Endometrium (tissue), 2 donors: ENCODE results near the gene SLC7A1.

Source experiments
- FAIRE-seq: peaks from 2 replicates; lab custom pipeline; 2012; peaks lifted over from hg19 to GRCh38; lab: Jason Lieb, UNC
- donor health status: control.
- donor health status: control.

Gene SLC7A1

DNA sequence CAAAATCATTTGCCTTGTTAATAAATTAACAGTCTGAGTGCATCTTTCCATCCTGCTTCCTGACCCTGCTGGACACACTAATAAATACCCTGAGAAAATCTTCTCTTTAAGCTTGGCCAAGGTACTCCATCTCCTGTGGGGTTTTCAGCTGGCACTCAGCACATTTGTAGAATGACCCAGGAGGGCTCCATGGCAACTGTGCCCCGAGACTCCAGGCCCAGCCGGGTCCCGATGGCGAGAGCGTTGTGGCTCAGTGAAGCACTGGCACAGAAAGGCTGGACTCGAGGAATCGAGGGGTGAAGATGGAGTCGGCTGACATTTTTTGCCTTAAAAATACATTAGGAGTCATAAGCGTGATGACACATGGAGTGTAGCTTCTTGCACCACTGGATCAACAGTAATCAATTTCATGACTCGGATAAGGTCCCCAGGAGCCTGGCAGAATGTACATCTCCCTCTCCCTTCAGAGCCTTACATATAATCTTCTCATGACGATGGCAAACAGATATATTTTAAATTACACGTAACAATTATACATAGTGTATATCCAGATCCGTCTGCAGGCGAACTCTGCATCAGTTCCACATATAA is 85.4 kb downstream of the SLC7A1 start:
- FAIRE-seq, result no peak

DNA sequence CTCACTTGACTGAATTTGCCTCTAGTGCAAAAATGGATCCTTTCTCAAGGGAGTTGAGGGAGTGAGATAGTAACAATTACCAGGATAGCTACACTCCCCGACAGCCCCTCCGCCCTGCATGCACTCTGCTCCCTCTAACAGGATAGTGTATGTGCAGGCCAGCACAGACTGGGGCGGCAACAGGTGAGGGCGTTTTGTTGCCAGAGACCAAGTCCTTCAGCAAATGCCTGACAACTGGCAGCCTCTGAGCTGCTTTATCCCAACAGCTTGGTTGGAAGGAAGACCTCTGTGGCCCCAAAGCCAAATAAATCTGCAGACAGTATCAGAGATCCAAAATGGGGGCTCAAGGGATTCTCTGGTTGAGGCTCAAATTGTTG is 86.6 kb downstream of the SLC7A1 start:
- no peak for FAIRE-seq

DNA sequence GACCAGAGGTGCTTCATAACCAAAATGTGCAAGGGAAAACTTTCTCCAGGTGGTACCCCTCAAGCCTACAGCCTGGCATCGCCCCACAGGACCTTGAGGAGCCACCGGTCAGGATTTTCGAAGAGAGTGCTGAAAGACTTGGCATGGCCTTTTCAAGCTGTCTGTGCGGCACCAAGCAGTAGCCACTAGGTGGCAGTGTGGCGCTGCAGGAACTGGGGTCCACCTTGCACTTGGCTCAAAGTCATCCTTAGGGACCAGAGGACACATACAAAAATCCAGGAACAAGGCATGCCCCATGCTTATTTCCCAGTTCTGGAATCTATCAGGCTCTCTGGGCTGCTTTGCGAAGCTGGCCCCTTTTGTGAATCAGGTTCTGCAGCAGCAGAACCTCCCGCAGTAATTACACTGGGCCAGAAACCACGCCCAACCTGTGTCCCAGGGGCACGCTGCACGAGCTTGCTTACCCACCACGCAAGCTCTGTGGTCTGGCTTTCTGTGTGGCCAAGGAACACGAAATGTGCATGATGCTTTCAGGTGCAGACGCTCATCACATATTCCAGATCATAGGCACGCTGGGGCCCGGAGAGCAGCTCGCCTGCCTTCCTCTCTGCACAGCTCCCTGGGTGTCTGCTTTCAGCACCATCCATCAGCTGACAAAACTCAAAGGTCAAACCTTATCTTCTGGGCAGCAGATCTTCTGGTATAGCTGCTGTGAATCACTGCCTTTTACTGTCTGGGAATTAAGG is 87.2 kb downstream of the SLC7A1 start:
- FAIRE-seq, result peak; percentile 43

DNA sequence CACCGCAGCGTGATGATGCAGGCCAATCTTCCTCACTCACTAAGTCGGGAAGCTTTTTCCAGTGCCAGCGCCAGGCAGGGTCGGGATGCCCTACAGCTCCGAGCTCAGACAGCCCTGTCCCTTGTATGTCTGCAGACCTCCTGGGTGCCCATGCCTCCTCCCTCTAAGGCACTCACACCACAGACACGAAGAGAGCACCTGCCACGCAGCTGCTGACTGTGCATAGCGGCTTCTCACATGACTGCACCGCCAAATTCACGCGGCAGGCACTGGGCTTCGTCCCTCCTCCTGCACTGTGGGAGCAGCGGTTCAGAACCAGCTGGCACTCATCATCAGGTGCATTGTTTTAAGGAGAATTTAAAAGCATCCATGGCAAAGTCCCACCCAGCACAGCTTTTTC is 88.1 kb downstream of the SLC7A1 start:
- FAIRE-seq, result no peak

DNA sequence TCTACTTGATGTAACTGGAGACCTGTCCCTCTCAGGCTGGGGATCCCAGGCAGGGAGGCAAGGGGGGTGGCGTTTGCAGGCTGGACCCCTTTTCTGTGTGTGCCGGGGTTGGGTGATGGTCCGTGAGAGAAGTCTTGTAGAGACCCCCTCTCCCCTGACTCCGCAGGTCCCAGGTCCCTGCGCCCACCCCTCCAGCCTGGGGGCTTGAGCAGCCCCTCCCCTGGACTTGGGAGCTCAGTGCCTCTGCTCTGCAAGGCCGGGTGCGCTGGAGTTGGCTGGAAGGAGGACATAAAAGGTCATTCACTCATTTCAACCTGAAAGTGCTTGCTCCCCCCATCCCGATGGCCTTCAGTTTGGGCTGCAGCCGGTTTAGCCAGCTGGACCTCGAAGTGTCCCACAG is 89.5 kb downstream of the SLC7A1 start:
- FAIRE-seq, result no peak

DNA sequence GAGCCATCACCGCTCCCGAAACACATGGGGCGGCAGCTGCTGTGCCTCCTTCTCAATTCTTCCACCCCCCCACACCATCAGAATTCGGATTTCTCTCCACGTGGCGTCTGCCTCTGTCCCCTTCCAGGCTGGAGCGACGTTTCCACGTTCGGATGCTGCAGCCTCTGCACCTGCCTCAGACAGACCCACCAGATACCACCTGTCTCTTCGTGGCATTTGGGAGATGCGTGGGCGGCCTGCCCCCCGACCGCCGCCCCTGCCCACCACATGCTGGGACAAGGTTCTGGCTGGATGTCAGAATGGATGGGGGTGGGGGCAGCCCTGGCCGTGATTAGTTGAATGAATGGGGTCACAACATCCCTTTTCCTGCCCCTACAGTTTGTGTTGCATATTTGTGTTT is 90.0 kb downstream of the SLC7A1 start:
- FAIRE-seq, result no peak

DNA sequence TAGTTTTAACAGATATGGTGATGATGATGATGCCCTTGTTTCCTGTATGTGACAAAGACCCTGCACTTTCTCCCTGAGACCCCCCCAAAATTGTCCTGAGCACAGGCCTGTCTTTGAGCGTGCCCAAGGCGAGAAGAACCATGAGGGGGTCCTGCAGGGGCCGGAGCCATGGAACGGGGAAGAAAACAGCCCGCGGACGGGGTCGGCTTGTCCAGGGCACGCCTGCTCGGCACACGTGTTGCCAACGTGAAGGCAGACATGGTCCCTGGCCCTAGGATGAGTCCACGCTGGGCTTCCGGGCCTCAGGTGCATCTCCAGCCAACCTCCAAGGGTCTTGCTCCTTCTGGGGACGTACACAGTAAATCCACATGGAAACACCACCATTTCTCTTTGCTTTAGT is 90.8 kb downstream of the SLC7A1 start:
- FAIRE-seq, result no peak

DNA sequence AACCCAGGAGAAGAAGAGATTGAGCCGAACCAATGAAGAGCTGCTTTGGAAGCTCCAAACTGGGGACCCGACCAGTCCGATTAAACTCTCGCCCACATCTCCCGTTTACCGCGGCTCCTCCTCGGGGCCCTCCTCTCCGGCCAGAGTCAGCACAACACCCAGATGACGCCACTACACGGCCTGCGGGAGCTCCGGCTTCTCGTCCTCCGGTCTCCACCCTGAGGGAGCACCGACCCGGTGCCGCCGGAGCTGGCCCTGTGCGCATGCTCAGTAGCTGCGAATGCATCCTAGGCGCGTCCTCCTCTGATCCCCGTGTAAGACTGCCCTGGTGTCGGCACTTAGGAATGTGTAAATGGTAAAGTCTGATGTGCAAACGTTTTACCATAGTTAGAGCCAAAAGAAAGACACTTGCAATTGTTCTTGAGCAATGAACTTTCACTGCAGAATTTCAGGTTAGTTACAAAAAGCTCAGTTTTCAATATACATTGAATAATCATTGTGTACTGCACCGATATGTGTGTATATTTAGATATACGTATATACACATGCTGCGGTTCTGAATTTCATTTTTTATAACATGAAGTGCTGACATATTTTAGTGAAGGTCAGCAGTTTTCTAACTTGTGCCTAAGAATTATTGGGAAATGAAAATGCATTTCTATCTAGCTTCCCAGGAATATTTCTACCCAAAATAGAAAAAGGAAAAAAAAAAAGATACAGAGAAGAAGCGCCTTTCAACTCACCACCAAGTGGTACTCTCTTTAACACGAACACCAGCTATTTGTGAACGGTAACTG is 92.2 kb downstream of the SLC7A1 start:
- FAIRE-seq, result no peak

DNA sequence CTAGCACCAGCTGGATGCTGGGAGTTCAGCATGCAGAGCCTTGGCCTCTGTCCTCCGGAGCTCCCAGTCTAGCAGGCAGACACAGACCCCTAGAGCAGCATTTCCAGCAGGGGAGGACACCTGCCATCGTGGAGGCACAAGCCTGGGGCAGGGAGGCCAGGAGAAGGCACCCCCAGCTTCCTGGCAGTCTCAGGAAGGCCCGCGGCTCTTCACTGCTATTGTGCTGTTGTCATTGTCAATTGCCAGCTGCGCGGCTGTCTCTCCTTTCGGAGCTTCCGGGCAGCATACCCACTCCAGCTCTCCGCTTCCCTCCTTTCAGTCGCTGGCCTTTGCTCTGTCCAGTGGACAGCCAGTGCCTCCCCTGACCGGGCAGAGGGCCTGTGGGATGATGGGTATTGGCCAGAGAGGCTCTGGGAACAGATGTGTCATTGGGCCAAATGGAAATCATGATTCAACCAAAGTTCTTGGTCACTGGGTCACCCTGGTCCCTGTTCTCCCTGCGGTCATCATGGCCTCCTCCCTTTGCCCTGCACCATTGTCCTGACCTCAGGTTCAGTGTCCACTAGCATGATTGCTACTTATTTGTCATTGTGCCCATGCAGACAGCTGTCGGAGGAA is 93.0 kb downstream of the SLC7A1 start:
- FAIRE-seq, result no peak

DNA sequence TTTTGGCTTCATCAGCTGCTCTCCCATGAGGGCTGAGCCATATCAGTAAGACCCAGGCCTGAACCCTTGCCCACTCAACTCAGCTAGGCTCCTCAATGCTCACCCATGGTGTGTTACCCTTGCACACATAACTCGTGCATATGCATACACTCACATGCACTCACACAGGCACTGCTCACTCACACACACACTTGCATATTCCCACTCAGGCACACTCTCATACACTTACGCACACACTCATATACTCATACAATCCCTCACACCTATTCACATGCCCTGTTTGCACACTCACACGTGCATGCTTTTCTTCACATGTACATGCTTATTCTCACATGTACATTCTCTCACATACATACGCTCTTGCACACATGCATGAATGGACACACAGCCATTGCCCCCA is 93.8 kb downstream of the SLC7A1 start:
- no peak for FAIRE-seq

DNA sequence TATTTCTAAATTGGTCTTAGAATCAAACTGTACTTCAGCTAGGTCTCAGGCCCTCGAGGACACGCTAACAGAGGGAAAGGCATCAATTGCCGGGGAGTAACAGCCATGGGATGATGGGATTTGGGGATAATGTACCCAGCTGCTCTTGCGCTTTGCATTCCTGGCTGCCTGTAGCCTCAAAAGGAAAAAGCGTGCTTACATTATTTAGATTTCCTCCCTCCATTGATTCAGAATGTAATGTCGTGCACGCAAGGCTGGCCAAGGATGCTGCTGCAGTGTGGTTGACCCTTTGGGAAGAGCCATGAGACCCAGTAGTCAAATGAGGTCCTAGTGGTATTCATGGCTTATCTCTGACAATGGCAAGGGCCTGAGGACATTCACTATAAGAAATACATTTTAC is 95.1 kb downstream of the SLC7A1 start:
- FAIRE-seq, result no peak

DNA sequence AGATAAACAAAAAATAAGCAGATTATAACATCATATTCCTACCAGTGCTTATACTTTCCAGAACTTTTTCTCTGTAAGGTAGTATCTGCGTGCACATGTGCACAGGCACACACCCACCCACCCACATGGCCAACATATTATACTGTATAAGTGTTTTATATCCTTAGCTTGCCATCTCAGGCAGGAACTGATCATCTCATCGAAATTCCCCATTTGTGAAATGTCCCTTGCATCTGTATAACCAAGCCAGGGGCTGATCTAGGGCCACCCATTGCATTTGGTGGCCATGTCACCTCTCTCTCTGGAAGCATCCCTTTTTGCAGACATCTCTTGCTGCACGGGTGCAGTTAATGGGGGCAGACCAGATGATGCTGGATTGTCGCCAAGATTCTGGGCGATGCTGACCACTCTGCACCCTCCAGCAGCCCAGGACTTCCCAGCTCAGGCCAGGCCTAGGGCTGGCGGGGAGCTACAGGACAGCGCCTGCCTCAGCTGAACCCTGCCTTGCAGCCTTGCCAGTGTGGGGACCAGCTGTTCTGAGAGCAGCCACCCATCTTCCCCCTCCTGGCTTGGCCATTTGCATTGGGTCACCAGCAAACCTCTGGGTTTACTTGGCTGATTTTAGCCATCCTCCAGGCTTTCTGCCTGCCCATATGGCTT is 95.9 kb downstream of the SLC7A1 start:
- no peak for FAIRE-seq

DNA sequence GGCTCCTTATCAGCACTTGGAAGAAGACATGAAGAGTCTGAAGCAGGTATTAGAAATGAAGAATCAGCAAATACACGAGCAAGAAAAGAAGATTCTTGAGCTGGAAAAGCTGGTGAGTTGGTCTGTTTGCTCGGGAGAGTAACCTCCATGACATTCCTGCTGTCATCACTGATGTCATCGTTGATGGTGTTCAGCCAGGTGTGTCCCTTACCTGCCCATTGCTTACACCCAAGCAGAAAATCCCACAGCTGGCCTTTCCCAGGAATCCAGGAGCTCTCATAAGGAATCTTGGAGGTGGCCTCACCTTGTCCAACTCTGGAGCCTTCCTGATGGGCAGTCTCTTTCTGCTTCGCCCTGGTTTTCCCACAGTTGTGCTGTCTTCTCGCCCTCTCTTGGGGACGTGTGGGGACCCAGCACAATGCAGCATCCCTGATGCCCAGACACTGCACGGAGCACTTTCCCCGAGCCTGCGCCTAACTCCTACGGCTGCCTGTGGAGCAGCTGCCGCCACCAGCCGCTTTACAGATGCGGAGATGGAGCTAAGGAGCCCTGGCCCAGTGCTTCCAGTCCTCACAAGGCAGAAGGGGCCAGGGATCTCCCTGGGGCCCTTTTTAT is 97.0 kb downstream of the SLC7A1 start:
- no peak for FAIRE-seq

DNA sequence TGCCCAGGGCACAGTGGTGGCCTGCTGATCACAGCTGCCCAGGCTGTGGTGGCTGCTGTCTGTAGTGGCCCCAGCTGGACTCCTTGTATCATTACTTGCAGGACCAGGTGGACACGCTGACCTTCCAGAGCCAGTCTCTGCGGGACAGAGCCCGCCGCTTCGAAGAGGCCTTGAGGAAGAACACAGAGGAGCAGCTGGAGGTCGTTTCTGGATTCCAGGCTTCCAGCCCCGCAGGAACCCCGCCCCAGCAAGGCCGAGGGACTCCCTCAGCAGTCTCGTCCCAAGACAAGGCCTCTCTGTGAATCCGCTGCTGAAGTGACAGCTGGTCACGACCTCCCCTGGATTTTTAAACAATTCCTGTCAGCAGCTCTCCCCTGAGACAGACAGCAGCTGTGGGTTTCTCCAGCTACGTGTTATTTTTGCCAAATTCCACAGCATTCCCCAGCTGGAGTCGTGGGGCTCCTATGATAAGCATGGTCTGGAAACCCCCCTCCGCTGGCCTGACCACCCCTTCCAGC is 98.3 kb downstream of the SLC7A1 start:
- peak; percentile 4 for FAIRE-seq

DNA sequence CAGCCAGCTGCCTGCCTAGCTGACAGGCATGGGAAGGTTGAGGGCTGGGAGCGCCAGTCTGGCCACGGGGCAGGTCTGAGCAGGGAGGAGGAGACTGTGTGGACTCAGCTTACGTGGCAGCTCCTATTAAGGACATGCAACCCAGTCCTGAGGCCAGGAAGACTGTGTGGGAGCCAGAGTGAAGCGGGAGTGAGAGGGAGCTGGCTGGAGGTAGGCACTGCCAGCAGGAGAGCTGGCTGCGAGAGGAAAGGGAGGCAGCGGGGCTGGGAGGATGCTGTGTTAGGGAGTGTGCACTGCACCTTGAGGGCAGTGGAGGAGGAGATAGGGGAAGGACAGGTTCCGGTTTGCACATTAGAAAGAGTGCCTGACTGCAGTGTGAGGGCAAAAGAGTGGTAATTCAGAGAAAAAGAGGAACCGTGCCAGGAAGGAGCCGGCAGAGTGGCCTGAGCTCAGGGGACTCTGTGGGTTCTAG is 99.2 kb downstream of the SLC7A1 start:
- FAIRE-seq, result no peak

DNA sequence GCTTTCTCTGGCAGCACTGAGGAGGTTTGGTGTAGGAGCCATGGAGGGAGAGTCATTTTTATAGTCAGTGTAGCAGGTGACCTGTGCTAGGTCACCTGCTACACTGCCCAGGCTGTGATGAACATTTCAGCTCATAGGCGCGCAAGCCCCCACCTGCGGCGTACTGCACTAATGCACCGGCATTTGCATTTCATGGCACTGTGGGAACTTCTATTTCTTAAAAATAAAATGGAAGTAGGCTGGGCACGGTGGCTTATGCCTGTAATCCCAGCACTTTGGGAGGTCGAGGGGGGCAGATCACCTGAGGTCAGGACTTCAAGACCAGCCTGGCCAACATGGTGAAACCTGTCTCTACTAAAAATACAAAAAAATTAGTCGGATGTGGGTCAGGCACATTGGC is 101.0 kb downstream of the SLC7A1 start:
- no peak for FAIRE-seq

DNA sequence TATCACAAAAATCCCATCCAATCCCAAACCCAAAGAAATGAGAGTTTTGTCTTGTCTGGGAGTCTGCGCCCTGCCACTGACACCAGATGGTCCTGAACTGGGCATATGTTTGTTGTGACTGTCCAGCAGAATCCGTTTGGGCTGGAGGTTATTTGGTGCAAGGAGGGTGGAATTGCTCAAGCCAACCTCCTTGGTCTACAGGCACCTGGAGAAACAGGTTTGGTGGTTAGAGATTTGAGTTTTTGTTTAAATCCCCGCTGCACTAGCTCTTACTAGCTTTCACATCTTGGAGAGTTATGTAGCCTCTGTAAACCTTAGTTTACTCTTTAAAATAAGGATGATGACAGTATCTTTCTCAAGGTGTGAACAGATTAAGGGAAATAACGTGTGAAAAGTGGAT is 101.7 kb downstream of the SLC7A1 start:
- FAIRE-seq, result no peak

DNA sequence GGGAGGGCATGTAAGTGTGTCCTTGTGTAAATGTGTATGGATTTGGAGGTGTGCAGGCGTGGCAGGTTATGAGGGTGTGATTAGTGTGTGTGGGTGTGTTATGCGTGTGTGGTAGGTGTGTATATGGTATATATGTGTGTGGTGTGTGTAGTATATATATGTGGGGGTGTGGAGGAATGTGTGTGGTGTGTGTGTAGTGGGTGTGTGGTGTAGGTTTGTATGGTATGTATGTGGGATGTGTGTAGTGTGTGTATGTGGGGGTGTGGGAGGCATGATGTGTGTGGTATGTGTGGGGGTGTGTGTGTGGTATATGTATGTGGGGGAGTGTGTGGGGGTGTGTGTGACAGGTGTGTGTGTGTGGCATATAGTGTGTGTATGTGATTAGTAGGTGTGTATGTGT is 104.2 kb downstream of the SLC7A1 start:
- FAIRE-seq, result no peak

DNA sequence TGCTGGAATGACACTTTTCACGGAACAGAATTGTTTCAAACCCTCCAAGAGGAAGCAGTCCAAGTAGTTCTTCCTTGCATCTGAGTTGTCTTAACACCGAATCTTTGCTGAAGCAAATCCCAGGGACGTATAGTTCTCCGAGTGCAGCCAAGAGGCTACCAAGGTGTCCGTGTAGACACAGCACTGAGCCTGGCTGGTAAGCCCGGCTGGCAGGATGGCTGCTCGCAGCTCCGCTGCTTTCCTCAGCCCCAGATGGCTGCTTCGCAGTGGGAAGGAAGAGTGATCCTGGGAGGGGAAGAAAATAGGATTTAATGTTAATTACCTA is 105.0 kb downstream of the SLC7A1 start:
- no peak for FAIRE-seq

DNA sequence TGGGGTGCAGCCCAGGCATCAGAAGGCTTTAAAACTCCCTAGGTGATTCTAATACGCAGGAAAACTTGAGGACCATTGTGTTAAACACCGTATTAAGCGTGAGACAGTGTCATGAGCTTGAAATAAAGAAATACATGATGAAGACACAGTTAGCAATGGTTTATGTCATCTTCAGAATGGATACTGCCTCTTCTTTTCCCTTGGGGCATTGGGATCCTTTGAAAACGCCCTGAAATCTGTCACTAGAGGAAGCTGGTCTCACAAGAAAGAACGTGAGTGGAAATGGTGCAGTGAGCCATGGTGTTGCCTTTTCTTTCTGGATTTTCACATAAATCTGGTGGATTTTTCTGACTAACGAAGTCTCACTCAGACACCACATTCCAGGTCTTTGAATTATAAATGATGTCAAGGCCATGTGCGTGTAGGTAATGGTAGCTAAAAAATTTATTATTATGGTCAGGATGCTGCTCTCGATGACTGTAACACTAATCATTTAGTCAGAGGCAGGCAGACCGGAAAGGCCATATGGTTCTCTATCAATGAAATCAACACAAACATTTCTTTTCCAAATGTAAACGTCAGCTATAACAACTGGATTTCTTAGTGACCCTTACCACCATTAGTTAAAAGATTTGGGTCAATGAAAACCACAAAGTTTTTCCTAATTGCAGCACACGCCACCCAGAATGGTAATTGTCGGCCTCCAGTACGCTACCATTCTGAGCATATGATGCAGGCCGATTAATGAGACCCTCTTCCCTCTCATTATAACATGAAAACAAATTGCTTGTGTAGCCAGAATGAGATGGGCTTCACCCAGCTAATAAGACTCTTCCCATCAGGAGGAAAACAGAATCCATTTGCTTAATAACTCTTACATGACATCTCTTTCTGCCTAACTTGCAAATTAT is 105.6 kb downstream of the SLC7A1 start:
- FAIRE-seq, result no peak
